NCI-H510A treated with DMSO at 0.1 percent for 48 hours (cell line): ENCODE measurements around the gene SDHB.
A peak's percentile ranks its signal among the peaks of the same experiment; 100 is the strongest.

Experiments
- DNase-seq: peaks from one replicate; lab custom pipeline; 2025; lab: John Stamatoyannopoulos, UW

The SDHB gene

DNA sequence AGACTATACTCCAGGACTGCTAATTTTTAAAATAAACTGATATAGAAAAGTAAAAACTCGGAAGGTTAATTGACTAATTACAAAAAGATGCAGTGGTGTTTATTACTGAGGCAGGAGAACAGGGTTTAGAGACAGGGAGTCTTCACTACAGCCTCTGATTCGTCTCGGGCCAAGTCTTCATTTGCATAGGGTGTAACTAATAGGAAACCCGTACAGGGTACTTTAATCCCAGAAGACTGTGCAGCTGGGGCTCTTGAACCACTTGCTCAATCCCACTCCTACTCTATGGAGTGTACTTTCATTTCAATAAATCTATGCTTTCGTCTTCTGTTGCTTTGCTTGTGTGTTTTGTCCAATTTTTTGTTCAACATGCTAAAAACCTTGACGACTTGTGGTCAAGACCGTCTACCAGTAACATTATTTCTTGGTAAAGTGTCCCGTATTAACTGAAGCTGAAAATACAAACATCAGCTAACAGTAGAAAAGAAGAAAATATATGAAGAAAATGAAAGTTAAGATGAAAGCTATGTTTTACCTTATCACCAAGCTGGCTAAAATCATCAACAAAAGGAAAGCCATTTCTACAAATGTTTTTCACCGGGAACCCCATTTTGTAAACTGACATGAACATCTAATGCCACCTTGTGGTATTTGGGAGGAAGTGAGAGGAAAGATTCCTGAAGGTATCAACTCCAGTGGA lies 8.0 kb downstream of the SDHB start:
- DNase-seq, result peak; percentile 61

DNA sequence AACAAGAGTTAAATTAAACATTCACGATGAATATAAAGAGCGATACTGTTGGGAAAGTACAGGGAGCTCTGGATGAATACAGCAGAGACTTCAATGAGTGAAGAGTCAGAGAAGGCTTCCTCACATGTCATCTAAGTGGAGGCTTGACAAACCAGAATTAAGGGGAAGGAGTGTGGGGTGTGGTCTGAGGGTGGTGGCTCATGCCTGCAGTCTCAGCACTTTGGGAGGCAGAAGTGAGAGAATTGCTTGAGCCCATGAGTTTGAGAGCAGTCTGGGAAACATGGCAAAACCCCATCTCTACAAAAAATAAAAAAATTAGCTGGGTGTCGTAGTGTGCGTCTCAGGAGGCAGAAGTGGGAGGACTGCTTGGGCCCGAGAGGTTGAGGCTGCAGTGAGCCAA lies 8.7 kb downstream of the SDHB start:
- no peak for DNase-seq

DNA sequence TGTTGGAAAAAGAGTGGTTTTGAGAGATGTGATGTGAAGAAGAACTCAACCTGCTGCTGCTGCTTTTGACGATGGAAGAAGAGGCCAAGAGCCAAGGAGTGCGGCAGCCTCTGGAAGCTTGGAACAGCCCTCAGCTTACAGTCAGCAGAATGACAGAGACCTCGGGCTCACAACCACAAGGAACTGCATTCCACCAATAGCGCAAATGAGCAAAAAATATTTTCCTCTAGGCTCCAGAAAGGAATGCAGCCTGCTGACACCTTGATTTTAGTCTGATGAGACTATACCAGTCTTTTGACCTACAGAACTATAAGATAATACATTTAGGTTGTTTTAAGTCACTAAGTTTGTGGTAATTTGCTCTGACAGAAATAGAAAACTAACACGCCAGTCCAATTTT lies 10.2 kb downstream of the SDHB start:
- DNase-seq, result no peak

DNA sequence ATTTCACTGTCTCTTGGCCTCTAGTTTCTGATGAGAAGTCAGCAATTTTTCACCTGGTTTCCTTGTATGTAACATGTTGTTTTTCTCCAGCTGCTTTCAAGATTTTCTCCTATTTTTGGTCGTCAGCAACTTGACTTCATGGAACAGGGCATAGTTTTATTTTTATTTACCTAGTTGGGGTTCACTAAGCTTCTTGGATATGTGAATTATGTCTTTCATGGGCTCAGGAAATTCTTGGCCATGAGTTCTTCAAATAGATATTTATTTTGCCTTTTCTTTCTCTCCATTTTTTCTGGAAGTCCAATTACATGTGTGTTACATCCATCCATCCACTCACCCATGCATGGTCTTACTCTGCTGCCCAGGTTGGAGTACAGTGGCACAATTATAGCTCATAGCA lies 13.7 kb downstream of the SDHB start:
- no peak for DNase-seq

DNA sequence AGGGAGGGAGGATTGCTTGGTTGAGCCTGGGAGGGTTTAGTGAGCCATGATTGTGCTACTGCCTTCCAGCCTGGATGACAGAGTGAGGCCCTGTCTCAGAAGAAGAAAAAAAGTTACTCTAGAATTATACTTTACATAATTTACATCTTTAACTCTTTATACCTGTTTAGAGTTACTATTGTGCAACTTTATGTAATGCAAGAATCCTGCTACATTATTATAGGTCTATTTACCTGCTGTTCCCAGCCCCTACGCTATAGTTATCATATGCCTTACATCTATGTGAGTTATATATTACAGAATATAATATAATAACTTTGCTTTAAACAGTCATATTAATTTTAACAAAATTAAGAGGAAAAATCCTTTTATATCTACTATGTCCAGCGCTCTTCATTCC lies 14.3 kb downstream of the SDHB start:
- no peak for DNase-seq

DNA sequence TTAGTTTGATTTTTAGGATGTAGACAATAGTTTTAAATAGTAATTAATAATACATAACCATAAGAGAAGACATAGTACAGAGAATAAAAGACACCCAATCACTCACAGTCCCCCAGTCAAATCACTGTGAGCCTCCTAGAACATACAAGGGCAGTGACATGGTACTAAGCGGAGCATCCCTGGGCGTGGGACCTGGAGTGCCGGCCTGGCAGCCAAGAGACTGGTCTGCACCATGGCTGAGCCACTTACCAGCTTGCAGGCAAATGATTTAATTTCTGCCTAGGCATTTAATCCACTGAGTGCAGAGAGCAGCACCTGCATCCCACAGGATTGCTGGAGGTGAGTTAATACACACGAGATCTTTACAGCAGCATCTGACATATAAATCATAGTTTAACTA lies 20.4 kb downstream of the SDHB start:
- DNase-seq, result no peak

DNA sequence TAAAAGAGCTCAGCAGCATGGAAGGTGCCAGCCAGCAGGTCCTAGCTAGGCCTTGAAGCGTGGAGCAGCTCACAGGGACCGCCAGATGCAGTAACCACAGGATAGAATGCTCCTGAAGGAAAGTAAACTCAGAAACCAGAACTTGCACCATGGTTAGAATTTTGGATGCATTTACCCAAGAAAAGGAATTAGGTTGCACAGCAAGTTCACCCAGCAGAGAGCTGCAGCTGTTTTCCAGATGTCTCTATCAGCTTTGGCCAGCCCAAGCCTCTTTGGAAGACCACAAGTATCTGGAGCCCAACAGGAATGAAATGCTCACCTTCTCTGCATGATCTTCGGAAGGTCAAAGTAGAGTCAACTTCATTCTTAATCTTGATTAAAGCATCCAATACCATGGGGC lies 21.1 kb downstream of the SDHB start:
- DNase-seq, result no peak

DNA sequence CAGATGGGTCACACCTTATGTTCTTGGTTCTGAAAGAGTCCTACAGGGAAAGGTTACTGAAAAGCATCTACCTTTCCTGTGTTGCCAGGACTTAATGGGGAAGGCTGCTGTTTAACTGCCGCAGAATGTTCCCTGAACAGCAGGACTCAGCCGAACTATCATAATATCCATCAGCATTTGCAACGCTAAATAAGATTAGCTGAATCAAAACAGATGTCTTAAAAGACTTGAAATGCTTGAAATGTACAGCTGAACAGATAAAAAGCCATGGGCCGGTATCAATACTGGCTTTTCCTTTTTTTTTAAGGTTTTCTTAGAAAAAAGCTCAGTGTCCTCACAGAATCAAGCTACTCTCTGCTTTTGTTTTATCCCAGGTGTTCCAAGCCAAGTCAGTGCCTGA lies 22.4 kb downstream of the SDHB start:
- DNase-seq, result no peak

DNA sequence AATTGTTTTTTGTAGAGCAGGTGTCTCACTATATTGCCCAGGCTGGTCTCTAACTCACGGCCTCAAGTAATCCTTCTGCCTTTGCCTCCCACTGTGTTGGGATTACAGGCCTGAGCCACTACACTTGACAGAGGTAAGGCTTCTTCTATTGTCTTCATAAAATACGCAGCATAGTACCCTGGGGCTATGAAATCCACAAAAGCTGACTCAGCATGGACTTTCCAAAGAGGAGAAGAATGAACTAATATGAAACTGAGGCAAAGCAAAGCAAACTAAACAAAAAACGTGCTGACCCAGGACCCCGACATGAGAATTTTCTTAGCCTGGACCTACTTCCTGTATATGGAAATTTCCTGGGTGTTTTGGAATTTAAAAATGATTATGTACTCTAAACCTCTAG lies 23.6 kb downstream of the SDHB start:
- no peak for DNase-seq

DNA sequence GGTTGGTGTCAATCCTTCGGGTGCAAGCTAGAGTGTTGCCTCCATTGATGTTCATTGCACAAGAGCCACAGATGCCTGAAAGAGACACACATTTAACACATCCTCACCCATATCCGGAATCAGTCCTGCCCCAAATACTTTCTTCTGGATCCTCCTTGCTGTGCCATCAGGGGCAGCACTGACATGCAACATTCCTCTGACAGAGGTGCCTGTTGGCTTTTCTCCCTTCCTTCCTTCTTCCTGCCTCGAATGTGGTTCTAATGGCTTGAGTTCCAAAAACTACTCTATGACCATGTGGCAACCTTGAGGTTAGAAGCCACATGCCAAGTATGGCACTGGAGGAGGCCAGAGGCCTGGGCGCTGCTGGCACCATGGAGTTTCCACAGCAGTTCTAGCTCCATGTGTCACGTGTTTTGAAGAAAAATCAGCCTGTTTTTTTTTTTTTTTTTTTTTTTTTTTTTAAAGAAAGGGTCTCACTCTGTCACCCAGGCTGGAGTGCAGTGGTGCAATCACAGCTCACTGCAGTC lies 25.1 kb downstream of the SDHB start:
- DNase-seq, result no peak

DNA sequence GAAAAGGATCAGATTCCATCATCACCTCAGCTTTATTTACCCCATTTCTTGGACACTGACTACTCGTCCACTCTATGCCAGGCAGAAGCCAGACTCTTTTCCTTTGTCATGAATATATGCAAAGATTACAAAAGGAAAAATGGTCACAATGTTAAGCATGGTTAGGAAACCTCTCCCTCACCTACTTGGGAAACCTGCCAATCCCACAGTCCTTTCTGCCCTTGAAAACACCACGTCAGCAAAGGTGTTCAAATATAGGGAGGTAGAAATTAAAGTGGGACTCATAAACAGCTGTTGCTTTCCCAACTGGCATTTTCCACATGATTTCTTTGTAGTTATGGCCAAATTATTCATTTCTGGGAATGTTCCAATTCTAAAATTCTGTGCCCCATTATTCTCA lies 25.9 kb downstream of the SDHB start:
- no peak for DNase-seq

DNA sequence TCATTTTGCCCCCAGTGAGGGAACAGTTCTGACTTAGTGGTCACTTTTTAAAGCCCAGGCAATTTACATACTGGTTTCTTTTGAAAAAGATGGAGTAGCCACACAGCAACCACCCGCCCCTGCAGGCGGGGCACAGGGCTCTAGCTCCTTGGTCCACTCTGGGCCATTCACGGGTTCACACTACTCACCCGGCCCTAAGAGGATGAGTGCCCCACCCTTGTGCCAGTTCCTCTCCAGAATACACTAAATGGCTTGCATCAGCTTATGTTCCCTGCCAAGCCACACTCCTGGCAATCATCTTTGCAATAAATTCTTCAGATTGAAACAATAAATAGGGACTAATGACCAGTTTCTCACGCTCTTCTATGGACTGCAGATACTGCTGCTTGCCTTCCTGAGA lies 26.4 kb downstream of the SDHB start:
- no peak for DNase-seq

DNA sequence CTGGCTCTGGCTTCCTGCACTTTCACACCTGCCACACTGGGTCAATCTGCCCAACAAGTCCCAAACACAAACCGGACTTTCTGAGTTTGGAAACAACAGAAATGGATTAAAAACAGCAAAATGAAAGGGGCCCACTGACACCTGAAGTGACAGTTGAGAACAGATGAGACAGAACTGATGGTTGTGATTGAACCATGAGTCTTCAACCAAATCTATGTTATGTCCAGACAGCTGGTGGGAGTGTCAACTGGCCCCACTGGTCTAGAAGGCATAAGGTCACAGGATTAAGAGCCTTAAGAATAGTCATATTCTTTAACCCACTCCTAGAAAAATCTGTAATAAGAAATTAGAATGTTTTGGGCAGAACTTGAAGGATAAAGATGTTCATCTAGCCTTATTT lies 29.1 kb downstream of the SDHB start:
- DNase-seq, result no peak

DNA sequence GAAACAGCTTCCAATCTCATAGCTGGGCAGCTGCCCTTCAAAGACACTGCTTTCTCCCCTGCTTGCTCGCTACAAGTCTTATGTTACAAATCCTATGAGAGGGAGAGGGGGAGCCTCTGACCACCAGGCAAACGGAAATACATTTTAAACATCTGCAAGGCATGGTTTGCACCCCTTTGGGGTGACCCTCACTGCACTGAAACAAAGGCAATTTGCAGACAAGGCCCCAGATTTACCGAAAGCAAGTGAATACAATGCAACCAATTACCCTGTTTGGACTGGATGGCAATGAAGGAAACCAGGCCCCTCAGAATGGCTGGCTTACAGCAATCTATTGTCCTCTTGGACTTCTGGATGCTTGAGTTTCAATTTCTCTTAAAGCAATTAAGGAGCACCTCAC lies 30.3 kb downstream of the SDHB start:
- DNase-seq, result no peak

DNA sequence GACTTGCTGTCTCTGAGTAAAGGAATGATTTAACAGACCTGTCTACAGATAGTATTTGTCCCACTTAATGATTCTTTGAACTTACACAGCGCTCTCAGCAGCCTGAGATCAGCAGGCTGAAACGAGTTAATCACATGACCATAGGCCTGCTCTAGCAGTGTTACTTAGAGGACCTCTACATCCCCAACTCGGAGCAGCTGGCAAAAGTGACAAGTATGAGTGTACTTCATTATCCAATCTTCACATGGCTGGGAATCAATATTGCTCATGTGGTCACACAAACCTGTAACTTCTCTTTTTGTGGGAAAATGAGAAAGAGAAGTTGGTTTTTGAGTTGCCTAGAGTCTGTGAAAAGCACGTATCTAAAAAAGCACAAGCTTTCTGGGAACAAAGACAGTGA lies 30.7 kb downstream of the SDHB start:
- DNase-seq, result no peak

DNA sequence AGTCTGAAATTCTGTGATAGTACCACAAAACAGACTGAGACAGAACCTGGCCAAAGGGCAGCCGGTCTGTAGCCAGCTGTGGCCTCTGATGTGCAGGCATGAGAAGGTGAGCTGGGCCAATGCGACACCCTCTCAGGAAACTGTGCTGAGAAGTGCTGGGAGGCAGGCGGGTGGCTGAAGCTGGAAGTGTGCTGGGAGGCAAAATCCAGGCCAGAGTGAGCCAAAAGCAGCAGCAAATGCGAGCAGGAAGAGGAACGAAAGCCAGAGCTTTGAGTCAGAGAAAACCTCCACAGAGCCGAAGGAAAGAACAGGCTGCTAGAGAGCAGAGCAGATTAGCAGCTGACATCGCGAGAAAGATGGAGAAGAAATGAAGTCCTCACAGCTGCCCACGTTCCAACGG lies 31.9 kb downstream of the SDHB start:
- DNase-seq, result no peak

DNA sequence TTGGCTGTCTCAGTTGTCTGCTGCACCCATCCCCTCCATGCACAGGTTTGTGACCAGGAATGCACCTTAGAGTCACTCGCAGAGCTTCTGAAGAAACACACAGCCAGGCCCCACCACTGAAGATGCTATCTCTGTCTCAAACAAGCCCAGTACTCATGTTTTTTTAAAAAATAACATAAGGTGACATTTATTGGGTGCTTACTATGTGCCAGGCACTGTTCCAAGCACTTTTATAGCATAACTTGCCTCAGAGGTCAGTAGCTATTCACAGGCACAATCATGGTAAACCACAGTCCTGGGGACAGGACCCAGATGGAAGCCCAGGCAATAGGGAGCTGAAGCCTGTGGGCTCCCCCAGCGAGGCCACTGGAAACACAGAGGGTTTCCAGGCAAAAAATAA lies 33.3 kb downstream of the SDHB start:
- no peak for DNase-seq

DNA sequence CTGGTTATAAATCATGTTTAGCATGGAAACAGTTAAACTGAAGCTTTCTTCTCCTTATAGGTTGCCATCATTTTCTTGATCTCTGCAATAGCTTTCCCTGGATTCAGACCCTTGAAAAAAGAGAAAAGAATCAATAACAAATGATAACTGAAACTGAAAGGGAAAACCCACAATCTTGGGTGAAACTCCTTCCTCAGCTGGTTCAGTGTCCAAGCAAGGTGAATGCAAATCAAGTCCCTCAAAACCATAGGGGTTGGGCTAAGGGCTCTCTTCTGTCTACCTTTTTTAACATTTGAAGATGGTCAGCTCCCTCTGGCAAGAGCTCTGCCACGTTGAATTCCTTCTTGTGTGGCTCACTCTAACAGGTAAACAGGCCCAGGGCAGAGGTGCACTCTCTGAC lies 35.0 kb downstream of the SDHB start:
- no peak for DNase-seq

DNA sequence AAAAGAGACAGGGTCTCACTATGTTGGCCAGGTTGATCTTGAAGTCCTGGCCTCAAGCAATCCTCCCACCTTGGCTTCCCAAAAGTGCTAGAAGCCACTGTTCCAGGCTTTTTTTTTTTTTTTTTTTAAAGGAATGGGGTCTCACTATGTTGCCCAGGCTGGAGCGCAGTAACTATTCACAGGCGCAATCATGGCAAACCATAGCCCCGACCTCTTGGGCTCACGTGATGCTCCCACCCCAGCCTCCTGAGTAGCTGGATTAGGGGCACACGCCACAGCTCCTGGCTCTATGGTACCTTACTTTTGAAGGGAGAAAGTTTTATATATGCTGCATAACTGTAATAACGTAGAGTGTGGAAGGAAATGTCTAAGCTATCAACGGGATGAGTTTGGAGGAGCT lies 36.4 kb downstream of the SDHB start:
- no peak for DNase-seq

DNA sequence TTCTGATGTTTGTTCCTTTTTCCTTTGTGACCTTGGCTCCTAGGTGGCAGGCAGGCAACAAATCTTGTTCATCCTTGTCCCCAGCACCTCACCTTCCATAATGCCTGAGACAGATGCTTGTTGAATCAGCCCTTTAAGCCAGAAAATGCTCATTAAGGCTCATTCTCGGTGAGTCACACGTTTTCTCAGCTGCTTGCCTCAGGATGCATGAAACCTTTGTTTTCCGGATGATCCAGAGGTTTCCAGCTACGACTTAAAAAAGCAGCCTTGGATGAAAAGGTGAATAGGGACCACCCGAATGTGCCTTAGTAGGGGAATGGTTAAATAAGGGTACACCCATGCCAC lies 37.5 kb downstream of the SDHB start:
- no peak for DNase-seq

DNA sequence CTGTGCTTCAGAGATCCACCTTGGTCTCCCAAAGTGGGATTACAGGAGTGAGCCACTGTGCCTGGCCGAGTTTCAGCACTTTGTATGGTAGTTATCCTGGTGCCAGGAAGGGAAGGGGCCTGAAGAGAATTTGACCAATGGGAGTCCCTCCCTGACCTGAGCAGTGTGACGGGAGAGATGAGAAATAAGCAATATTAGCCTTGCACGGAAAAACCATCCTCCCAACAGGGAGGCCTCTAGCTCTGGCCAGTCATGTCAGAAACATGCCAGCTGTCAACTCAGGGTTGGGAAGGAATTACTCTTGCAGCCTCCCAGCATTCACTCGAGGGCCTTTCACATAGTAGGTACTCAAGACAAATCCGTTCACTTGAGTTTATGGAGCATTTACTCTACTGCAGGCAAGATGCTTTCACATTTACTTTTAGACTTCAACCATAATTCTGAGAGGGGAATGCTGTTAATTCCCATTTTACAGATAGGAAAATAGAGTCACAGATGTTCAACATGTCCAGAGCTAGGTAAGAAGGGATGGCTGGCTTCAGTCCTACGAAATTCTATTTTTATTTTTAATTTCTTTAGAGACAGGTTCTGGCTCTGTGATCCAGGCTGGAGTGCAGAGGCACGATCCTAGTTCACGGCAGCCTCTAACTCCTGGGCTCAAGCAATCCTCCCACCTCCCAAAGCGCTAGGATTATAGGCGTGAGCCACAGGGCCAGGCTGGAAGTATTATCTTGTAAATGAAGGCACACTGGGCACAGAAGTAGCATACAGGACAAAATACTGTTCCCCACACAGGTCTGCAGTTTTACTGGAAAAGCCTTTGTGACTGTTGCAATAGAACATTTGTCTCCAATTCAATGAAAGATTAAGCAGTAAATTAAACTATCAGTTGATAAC lies 38.9 kb downstream of the SDHB start:
- no peak for DNase-seq

DNA sequence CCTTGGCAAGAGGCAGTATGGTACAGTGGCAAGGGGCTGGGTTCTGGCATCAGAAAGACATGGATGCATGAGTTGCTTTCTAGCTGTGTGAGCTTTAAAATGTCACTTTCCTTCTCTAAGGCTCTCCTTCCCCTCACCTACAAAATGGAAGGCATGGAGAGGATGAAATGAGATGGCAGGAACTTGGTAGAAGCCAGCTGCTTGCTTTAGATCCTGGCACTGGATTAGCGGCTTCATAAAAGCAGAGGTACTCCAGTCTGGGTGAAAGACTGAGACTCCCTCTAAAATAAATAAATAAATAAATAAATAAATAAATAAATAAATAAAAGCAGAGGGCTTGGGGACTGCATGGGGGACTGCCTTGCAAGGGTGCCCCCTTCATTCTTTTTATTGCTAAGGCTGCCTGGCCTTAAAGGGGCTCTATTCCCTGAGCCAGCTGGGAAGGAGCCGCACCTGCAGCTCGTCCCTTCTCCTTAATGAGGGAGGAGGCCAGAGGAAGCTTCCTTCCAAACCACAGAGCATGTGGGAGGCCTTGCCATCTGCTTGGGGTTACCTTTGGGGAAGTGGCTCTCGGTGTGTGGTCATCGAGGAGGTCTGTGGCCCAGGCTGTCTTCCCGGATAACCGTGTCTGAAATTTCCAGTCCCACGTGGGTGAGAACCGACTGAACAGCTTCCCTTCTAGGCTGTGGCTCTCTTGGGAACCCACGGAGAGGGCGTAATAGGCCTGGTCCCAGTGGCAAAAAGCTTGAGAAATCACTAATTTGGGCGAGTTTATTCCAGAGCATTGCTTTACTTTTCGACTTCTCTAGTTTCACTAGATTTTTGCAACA lies 40.1 kb downstream of the SDHB start:
- no peak for DNase-seq
